ENCODE data around the gene STPG4. TPM values are rescaled to one million over a fixed set of nuclear protein-coding genes. Genes with fewer than 3 reads are reported as not detected.

The STPG4 gene
- total RNA-seq, 1 donor from 2014 or later: not detected

DNA sequence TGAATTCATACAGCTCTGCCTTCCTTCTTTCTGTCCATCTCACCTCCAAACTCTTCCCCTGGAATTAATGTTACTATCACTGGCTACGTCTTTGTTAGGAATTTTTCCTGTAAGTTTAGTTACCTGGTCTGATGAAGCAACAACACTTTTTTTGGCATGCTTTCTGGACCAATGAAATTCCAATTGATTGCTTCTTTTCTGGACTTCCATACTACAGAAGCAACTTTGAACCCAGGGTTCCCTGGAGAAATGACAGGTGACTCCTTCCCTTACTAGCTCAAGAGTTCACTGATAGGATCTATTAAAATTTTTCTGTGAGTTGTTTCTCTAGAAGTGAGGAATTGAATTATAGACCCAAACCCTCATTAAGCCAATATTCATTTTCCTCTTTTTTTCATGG is 41.4 kb upstream of the STPG4 start:
- Histone ChIP-seq H3K9me3 (replicated peaks) (no peaks in the 10 kb centered on the region), H3K27ac (replicated peaks) (no peak overlapping the region), H3K36me3 (no peaks in the 10 kb centered on the region), H3K4me3 (no peak overlapping the region), H3K27me3 (ENCODE audit: low read depth) (no peaks in the 10 kb centered on the region), H3K4me1 (peaks cover 20% of the 10 kb centered on the region)
- no peak for DNase-seq
- TF ChIP-seq, protein P1, sequence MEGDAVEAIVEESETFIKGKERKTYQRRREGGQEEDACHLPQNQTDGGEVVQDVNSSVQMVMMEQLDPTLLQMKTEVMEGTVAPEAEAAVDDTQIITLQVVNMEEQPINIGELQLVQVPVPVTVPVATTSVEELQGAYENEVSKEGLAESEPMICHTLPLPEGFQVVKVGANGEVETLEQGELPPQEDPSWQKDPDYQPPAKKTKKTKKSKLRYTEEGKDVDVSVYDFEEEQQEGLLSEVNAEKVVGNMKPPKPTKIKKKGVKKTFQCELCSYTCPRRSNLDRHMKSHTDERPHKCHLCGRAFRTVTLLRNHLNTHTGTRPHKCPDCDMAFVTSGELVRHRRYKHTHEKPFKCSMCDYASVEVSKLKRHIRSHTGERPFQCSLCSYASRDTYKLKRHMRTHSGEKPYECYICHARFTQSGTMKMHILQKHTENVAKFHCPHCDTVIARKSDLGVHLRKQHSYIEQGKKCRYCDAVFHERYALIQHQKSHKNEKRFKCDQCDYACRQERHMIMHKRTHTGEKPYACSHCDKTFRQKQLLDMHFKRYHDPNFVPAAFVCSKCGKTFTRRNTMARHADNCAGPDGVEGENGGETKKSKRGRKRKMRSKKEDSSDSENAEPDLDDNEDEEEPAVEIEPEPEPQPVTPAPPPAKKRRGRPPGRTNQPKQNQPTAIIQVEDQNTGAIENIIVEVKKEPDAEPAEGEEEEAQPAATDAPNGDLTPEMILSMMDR (IDR thresholded peaks at IDR 0.05; ENCODE audit: borderline replicate concordance): no peak
- intact Hi-C loops (cut with micrococcal nuclease): no loop called here

DNA sequence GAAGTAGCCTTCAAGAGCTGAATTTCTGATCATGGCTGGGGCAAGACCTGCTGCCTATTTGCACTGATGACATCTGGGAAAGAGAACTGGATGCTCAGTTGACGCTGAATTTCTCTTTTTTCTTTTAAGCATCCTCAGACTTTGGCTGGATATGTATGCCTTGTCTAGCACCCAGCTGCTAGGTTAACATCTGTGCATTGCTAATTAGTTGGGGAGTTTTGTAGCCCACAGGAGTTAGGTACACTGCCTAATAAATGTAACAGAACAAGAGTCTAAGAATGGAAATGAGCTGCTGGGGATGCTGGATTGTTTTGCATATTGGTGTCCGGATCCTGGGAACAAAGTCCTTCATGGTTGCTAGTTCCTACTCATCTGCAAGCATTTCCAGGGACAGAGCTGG is 40.9 kb upstream of the STPG4 start:
- intact Hi-C loops (cut with micrococcal nuclease): no loop called here
- no peak overlapping the region for H3K4me3 ChIP-seq
- no peaks in the 10 kb centered on the region for H3K27me3 ChIP-seq (ENCODE audit: low read depth)
- peaks cover 20% of the 10 kb centered on the region for H3K4me1 ChIP-seq
- no peaks in the 10 kb centered on the region for H3K36me3 ChIP-seq
- no peak for DNase-seq
- no peaks in the 10 kb centered on the region for H3K9me3 ChIP-seq (replicated peaks)
- TF ChIP-seq, protein P1 (IDR thresholded peaks at IDR 0.05; ENCODE audit: borderline replicate concordance): no peak
- no peak overlapping the region for H3K27ac ChIP-seq (replicated peaks)

DNA sequence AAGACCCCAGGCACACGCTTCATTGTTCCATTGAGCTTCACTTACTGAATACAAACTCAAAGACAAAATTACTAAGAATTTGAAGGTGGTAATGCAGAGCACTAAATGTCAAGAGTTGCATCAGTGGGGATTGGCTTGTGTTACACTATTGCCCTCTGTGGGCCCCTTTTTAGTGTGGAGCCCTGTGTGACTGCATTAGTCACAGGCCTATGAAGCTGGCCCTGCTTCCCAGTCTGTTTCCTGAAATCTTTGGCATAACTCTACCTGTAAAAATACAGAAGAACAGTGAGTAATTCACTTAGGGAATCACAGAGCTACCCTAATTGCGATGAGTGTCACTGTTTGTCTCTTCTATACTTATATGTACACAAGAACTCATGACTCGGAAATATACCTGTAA is 40.0 kb upstream of the STPG4 start:
- DNase-seq: no peak
- intact Hi-C loops (cut with micrococcal nuclease): no loop called here
- Histone ChIP-seq H3K27me3 (ENCODE audit: low read depth) (no peaks in the 10 kb centered on the region), H3K9me3 (replicated peaks) (no peaks in the 10 kb centered on the region), H3K36me3 (no peaks in the 10 kb centered on the region), H3K4me3 (no peak overlapping the region), H3K27ac (replicated peaks) (no peak overlapping the region), H3K4me1 (peaks cover 20% of the 10 kb centered on the region)
- TF ChIP-seq, protein P1 (IDR thresholded peaks at IDR 0.05; ENCODE audit: borderline replicate concordance): no peak

DNA sequence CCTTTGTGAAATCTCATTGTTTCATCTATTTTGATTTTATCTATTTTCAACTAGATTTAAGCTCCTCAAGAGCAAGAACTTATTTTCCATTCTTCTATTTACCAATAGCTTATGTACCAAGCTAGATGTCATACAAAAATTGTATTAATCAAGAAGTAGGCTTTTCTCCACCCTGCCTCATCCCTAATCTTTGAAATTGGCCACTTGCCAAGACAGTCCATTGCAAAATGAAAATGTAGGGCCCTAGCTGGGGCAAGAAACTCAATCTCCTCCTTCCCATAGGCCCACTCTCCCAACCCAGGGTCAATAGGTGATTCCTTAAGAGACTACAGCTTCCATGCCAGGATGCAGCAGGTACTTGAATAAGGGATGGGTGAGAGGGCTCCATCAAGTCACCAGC is 39.3 kb upstream of the STPG4 start:
- Histone ChIP-seq H3K27ac (replicated peaks) (no peak overlapping the region), H3K27me3 (ENCODE audit: low read depth) (no peaks in the 10 kb centered on the region), H3K4me1 (peaks cover 20% of the 10 kb centered on the region), H3K4me3 (no peak overlapping the region), H3K36me3 (no peaks in the 10 kb centered on the region), H3K9me3 (replicated peaks) (no peaks in the 10 kb centered on the region)
- no peak for DNase-seq
- intact Hi-C loops (cut with micrococcal nuclease): no loop called here
- TF ChIP-seq, protein P1 (IDR thresholded peaks at IDR 0.05; ENCODE audit: borderline replicate concordance): no peak

DNA sequence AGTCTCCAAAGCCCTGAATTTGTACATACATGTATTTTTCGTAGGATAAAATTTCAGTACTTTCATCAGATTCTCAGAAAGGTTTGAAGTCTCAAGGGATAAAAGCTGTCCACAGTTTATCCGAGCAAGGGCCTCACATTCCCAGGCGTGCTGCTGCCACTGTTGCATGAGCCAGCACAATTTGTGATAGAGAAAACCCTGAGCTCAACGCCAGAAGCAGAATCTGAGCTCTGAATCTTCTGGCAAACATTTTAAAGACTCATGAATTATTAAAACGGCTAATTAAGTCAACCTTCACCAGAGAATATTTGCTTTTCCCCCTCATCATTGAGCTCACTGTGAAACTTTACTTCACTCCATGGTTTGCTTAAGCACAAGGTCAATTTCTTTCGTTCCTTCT is 38.5 kb upstream of the STPG4 start:
- intact Hi-C loops (cut with micrococcal nuclease): no loop called here
- no peak overlapping the region for H3K4me3 ChIP-seq
- peaks cover 20% of the 10 kb centered on the region for H3K4me1 ChIP-seq
- DNase-seq: no peak
- no peaks in the 10 kb centered on the region for H3K27me3 ChIP-seq (ENCODE audit: low read depth)
- H3K27ac ChIP-seq (replicated peaks): no peak overlapping the region
- TF ChIP-seq, protein P1 (IDR thresholded peaks at IDR 0.05; ENCODE audit: borderline replicate concordance): no peak
- no peaks in the 10 kb centered on the region for H3K36me3 ChIP-seq
- no peaks in the 10 kb centered on the region for H3K9me3 ChIP-seq (replicated peaks)

Measured in left ventricle myocardium inferior (tissue), 1 donor.